Measurements from ENCODE around the gene CDC42BPB. TPM values are rescaled to one million over a fixed set of nuclear protein-coding genes. Genes with fewer than 3 reads are reported as not detected.

The CDC42BPB gene
- total RNA-seq (10 to 100 TPM; 79.8 to 79.9 TPM), polyA plus RNA-seq (ENCODE audit: insufficient read length in 6 of 6) (10 to 100 TPM; 73.4 to 91.4 (median 77.8) TPM)
- long read RNA-seq, donor 1, full-length matches to known transcripts = 1 of 26 reads
- long read RNA-seq, donor 1, partial matches to known transcripts = 25 of 26 reads
- long read RNA-seq, donor 1, other reads (novel, unspliced or antisense) = 0 of 26 reads
- long read RNA-seq, donor 2, partial matches to known transcripts = 28 of 28 reads
- long read RNA-seq, donor 2, other reads (novel, unspliced or antisense) = 0 of 28 reads
- long read RNA-seq, donor 3 = 0 reads
- long read RNA-seq, donor 4, partial matches to known transcripts = 4 of 6 reads
- long read RNA-seq, donor 4, other reads (novel, unspliced or antisense) = 2 of 6 reads
- long read RNA-seq, donor 5, partial matches to known transcripts = 21 of 23 reads
- long read RNA-seq, donor 5, other reads (novel, unspliced or antisense) = 0 of 23 reads
- long read RNA-seq, donor 6 = 0 reads
- long read RNA-seq, donor 7, full-length matches to known transcripts = 1 of 1 reads
- long read RNA-seq, donor 7, partial matches to known transcripts = 0 of 1 reads
- long read RNA-seq, donor 7, other reads (novel, unspliced or antisense) = 0 of 1 reads
- long read RNA-seq, donor 8, full-length matches to known transcripts = 1 of 8 reads
- long read RNA-seq, donor 8, partial matches to known transcripts = 7 of 8 reads
- long read RNA-seq, donor 8, other reads (novel, unspliced or antisense) = 0 of 8 reads
- long read RNA-seq, donor 9 = 0 reads
- long read RNA-seq, donor 10, partial matches to known transcripts = 2 of 2 reads
- long read RNA-seq, donor 10, other reads (novel, unspliced or antisense) = 0 of 2 reads
- long read RNA-seq, donor 11 = 0 reads
- long read RNA-seq, donor 12, full-length matches to known transcripts = 1 of 1 reads
- long read RNA-seq, donor 12, partial matches to known transcripts = 0 of 1 reads
- long read RNA-seq, donor 12, other reads (novel, unspliced or antisense) = 0 of 1 reads

- peak within 1 kb of the TSS; percentile 86 for H3K27ac ChIP-seq
- DNase-seq (peak; percentile 85 to 96 (median 91)), ATAC-seq (peak; percentile 96)
- intact Hi-C loops (cut with DNase I) = no loop called here
- H3K36me3 ChIP-seq = no peaks in the 10 kb centered on the region
- no peak for TF ChIP-seq CTCF (IDR thresholded peaks at IDR 0.05)
- H3K9me3 ChIP-seq = no peaks in the 10 kb centered on the region
- peaks cover 0 to 55% of the 10 kb centered on the region in 2 donors for H3K27me3 ChIP-seq
- peaks cover 4 to 27% of the 10 kb centered on the region in 2 donors for H3K4me1 ChIP-seq
- peak within 1 kb of the TSS; percentile 88 to 93 for H3K4me3 ChIP-seq
These were observed at the start of gene CDC42BPB for GRCh38 chr14:103057372-103058163. TSS of gene CDC42BPB (minus strand) at chr14:103057549. CDS start at chr14:103057173, 376 bp downstream.

GRCh38 chr14:103105580-103106150 is 48.3 kb upstream of the CDC42BPB start:
- H3K27ac ChIP-seq = no peak overlapping the region
- H3K4me3 ChIP-seq = no peak overlapping the region
- peaks cover 32 to 57% of the 10 kb centered on the region in 2 donors for H3K27me3 ChIP-seq
- peaks cover 23 to 56% of the 10 kb centered on the region in 2 donors for H3K4me1 ChIP-seq
- ATAC-seq (no peak), DNase-seq (no peak)
- intact Hi-C loops (cut with DNase I) = loop anchor here in 1 of 2 donors (10.0 kb wide), 1 partner anchor 189 kb away; no protein-coding TSS in a partner anchor
- TF ChIP-seq CTCF (IDR thresholded peaks at IDR 0.05) = no peak
- no peaks in the 10 kb centered on the region for H3K9me3 ChIP-seq
- H3K36me3 ChIP-seq = no peaks in the 10 kb centered on the region

GRCh38 chr14:103104654-103105452 is 47.5 kb upstream of the CDC42BPB start:
- H3K27me3 ChIP-seq = peaks cover 32 to 65% of the 10 kb centered on the region in 2 donors
- DNase-seq (peak in 3 of 4 donors; percentile 71 to 97 (median 75)), ATAC-seq (peak; percentile 86)
- peaks cover 17 to 48% of the 10 kb centered on the region in 2 donors for H3K4me1 ChIP-seq
- H3K4me3 ChIP-seq = no peak overlapping the region
- H3K27ac ChIP-seq = no peak overlapping the region
- peak; percentile 88 to 98 for TF ChIP-seq CTCF (IDR thresholded peaks at IDR 0.05)
- no peaks in the 10 kb centered on the region for H3K36me3 ChIP-seq
- intact Hi-C loops (cut with DNase I) = loop anchor here in 1 of 2 donors (10.0 kb wide), 1 partner anchor 190 kb away; no protein-coding TSS in a partner anchor
- H3K9me3 ChIP-seq = no peaks in the 10 kb centered on the region

- Histone ChIP-seq H3K27ac (no peak overlapping the region), H3K36me3 (no peaks in the 10 kb centered on the region), H3K4me1 (peaks cover 13 to 46% of the 10 kb centered on the region in 2 donors), H3K4me3 (no peak overlapping the region), H3K27me3 (peaks cover 32 to 71% of the 10 kb centered on the region in 2 donors), H3K9me3 (no peaks in the 10 kb centered on the region)
- intact Hi-C loops (cut with DNase I) = loop anchor here in 1 of 2 donors (10.0 kb wide), 1 partner anchor 190 kb away; no protein-coding TSS in a partner anchor
- ATAC-seq (no peak), DNase-seq (no peak)
- no peak for TF ChIP-seq CTCF (IDR thresholded peaks at IDR 0.05)
These were observed 47.0 kb upstream of the CDC42BPB start for GRCh38 chr14:103104389-103104653.

Data from left lung (tissue), 14 donors.